Large intestine (tissue), 3 donors: ENCODE data around the gene SLC25A21. TPM values are rescaled to one million over a fixed set of nuclear protein-coding genes. Genes with fewer than 3 reads are reported as not detected.
"Not testable (repeated sequence)": the region's sequence is repeated elsewhere in the genome, so short reads cannot be mapped to it uniquely, and the experiment has no call there.

Source experiments
- DNase-seq, 2 donors: peaks; one replicate each; pipeline versions ENCODE4 v3.0.0 to v3.0.0-alpha.2; 2013
- H3K27ac ChIP-seq: one replicate; pipeline ENCODE4 v1.5.1; 2013; ENCODE audit warnings: low read length
- H3K27me3 ChIP-seq: 2 replicates; pipeline ENCODE4 v1.6.1; 2013; ENCODE audit warnings: low read length; ENCODE audit not compliant: control insufficient read depth, insufficient read depth
- H3K36me3 ChIP-seq: 2 replicates; pipeline ENCODE4 v1.6.1; 2013; ENCODE audit warnings: low read length; ENCODE audit not compliant: control insufficient read depth, insufficient read depth
- H3K4me1 ChIP-seq: one replicate; pipeline ENCODE4 v1.6.1; 2013; ENCODE audit warnings: low read length; ENCODE audit not compliant: control insufficient read depth, insufficient read depth
- H3K4me3 ChIP-seq: one replicate; pipeline ENCODE4 v1.5.1; 2013; ENCODE audit warnings: low read length
- H3K9me3 ChIP-seq: one replicate; pipeline ENCODE4 v1.6.1; 2013; ENCODE audit warnings: mild to moderate bottlenecking, low read depth, low read length, moderate library complexity; ENCODE audit not compliant: control insufficient read depth
- WGBS: methylation state at CpG from one replicate; pipeline ENCODE4 v1.1.5; 2013; ENCODE audit warnings: low lambda C conversion rate; ENCODE audit not compliant: insufficient coverage; 5-methylcytosine and 5-hydroxymethylcytosine counted together
- polyA plus RNA-seq: library from polyadenylated mRNA; unstranded; fragments of 120-200 nt; gene quantifications from one replicate; pipeline ENCODE4 v1.2.1, GENCODE V29; 2013

Gene SLC25A21
- polyA plus RNA-seq, 1 donor, result 0.58 TPM

- Histone ChIP-seq H3K27me3 (no peaks in the 10 kb centered on the region), H3K4me1 (no peaks in the 10 kb centered on the region), H3K4me3 (no peak overlapping the region), H3K9me3 (no peaks in the 10 kb centered on the region), H3K36me3 (no peaks in the 10 kb centered on the region), H3K27ac (no peak overlapping the region)
- no peak for DNase-seq
- no CpG with 5 or more reads among the region's 2 CpGs for WGBS
Observed at GRCh38 chr14:36720657-36721056, 451.7 kb downstream of the SLC25A21 start.

GRCh38 chr14:36719823-36720222 is 452.6 kb downstream of the SLC25A21 start:
- DNase-seq, result no peak
- H3K4me3 ChIP-seq, result no peak overlapping the region
- no peaks in the 10 kb centered on the region for H3K27me3 ChIP-seq
- no peak overlapping the region for H3K27ac ChIP-seq
- H3K4me1 ChIP-seq, result no peaks in the 10 kb centered on the region
- H3K9me3 ChIP-seq, result no peaks in the 10 kb centered on the region
- 100% methylated on average over 1 of the region's 7 CpGs for WGBS
- H3K36me3 ChIP-seq, result no peaks in the 10 kb centered on the region

- H3K27ac ChIP-seq, result no peak overlapping the region
- WGBS, result no CpG with 5 or more reads among the region's 1 CpG
- no peaks in the 10 kb centered on the region for H3K4me1 ChIP-seq
- H3K27me3 ChIP-seq, result no peaks in the 10 kb centered on the region
- H3K4me3 ChIP-seq, result no peak overlapping the region
- H3K9me3 ChIP-seq, result no peaks in the 10 kb centered on the region
- H3K36me3 ChIP-seq, result no peaks in the 10 kb centered on the region
- no peak for DNase-seq
Observed at GRCh38 chr14:36718216-36718615, 454.2 kb downstream of the SLC25A21 start.

- no peak overlapping the region for H3K27ac ChIP-seq
- DNase-seq, result no peak
- no CpG with 5 or more reads among the region's 5 CpGs for WGBS
- H3K4me3 ChIP-seq, result no peak overlapping the region
- H3K27me3 ChIP-seq, result no peaks in the 10 kb centered on the region
- H3K36me3 ChIP-seq, result no peaks in the 10 kb centered on the region
- H3K9me3 ChIP-seq, result no peaks in the 10 kb centered on the region
- no peaks in the 10 kb centered on the region for H3K4me1 ChIP-seq
Observed at GRCh38 chr14:36717363-36717762, 455.0 kb downstream of the SLC25A21 start.

- Histone ChIP-seq H3K27ac (no peak overlapping the region), H3K4me1 (no peaks in the 10 kb centered on the region), H3K27me3 (no peaks in the 10 kb centered on the region), H3K36me3 (no peaks in the 10 kb centered on the region), H3K4me3 (no peak overlapping the region), H3K9me3 (no peaks in the 10 kb centered on the region)
- WGBS, result 100% methylated on average over 2 of the region's 7 CpGs
- no peak for DNase-seq
Observed at GRCh38 chr14:36716614-36717184, 455.7 kb downstream of the SLC25A21 start.

- H3K9me3 ChIP-seq, result no peaks in the 10 kb centered on the region
- no peaks in the 10 kb centered on the region for H3K36me3 ChIP-seq
- no peak overlapping the region for H3K4me3 ChIP-seq
- no peak for DNase-seq
- H3K4me1 ChIP-seq, result no peaks in the 10 kb centered on the region
- H3K27ac ChIP-seq, result no peak overlapping the region
- H3K27me3 ChIP-seq, result no peaks in the 10 kb centered on the region
- 87% methylated on average over 3 of the region's 4 CpGs for WGBS
Observed at GRCh38 chr14:36713960-36714703, 458.3 kb downstream of the SLC25A21 start.

GRCh38 chr14:36707570-36707969 is 464.8 kb downstream of the SLC25A21 start:
- DNase-seq, result no peak

GRCh38 chr14:36702474-36702873 is 469.9 kb downstream of the SLC25A21 start:
- Histone ChIP-seq H3K4me1 (no peaks in the 10 kb centered on the region), H3K36me3 (no peaks in the 10 kb centered on the region), H3K27me3 (no peaks in the 10 kb centered on the region), H3K27ac (no peak overlapping the region), H3K9me3 (no peaks in the 10 kb centered on the region), H3K4me3 (no peak overlapping the region)
- no peak for DNase-seq
- no CpG with 5 or more reads among the region's 2 CpGs for WGBS

More at GRCh38 chr14:36707570-36707969, 464.8 kb downstream of the SLC25A21 start:
- H3K9me3 ChIP-seq, result no peaks in the 10 kb centered on the region
- no peaks in the 10 kb centered on the region for H3K4me1 ChIP-seq
- no peaks in the 10 kb centered on the region for H3K36me3 ChIP-seq
- H3K27ac ChIP-seq, result no peak overlapping the region
- no peaks in the 10 kb centered on the region for H3K27me3 ChIP-seq
- no peak overlapping the region for H3K4me3 ChIP-seq

- no peaks in the 10 kb centered on the region for H3K9me3 ChIP-seq
- DNase-seq, result no peak
- no CpG with 5 or more reads among the region's 1 CpG for WGBS
Observed at GRCh38 chr14:36701132-36701531, 471.3 kb downstream of the SLC25A21 start.

GRCh38 chr14:36700651-36701050 is 471.8 kb downstream of the SLC25A21 start:
- no peak for DNase-seq
- Histone ChIP-seq H3K27me3 (no peaks in the 10 kb centered on the region), H3K4me1 (no peaks in the 10 kb centered on the region), H3K9me3 (no peaks in the 10 kb centered on the region), H3K4me3 (no peak overlapping the region), H3K27ac (no peak overlapping the region), H3K36me3 (no peaks in the 10 kb centered on the region)
- no CpG with 5 or more reads among the region's 1 CpG for WGBS

More at GRCh38 chr14:36701132-36701531, 471.3 kb downstream of the SLC25A21 start:
- Histone ChIP-seq H3K4me3 (no peak overlapping the region), H3K4me1 (no peaks in the 10 kb centered on the region), H3K27ac (no peak overlapping the region), H3K36me3 (no peaks in the 10 kb centered on the region), H3K27me3 (no peaks in the 10 kb centered on the region)

GRCh38 chr14:36699420-36699819 is 473.0 kb downstream of the SLC25A21 start:
- H3K36me3 ChIP-seq, H3K4me1 ChIP-seq: not testable (repeated sequence)

More at GRCh38 chr14:36699420-36699819, 473.0 kb downstream of the SLC25A21 start:
- not testable (repeated sequence) for H3K27me3 ChIP-seq, DNase-seq, H3K4me3 ChIP-seq, H3K27ac ChIP-seq, H3K9me3 ChIP-seq
- WGBS, result no CpG with 5 or more reads among the region's 7 CpGs
